Mesothelial cell of epicardium (in vitro differentiated cells): ENCODE data around the gene TEF. TPM values are rescaled to one million over a fixed set of nuclear protein-coding genes. Genes with fewer than 3 reads are reported as not detected.

Source experiments
- total RNA-seq: library from RNA; stranded (reverse); gene quantifications from 3 replicates; pipeline ENCODE4 v1.2.1, GENCODE V29; 2021

Gene TEF
- total RNA-seq, 1 donor from 2014 or later: 10.5 TPM

Other genes with a start within 250 kb of the TEF start
- 25.2 to 27.2 TPM (median 26.4 TPM) in 3 replicates for gene L3MBTL2, start 176.6 kb upstream of the TEF start, total RNA-seq
- gene CHADL, start 141.0 kb upstream of the TEF start, total RNA-seq: 3.2 to 4.6 TPM (median 3.3 TPM) in 3 replicates
- 47.6 to 51.3 TPM (median 49.3 TPM) in 3 replicates for gene RANGAP1, start 95.8 kb upstream of the TEF start, total RNA-seq
- 85.5 to 86.8 TPM (median 85.6 TPM) in 3 replicates for gene ZC3H7B, start 80.4 kb upstream of the TEF start, total RNA-seq
- 40.2 to 44.0 TPM (median 42.1 TPM) in 3 replicates for gene TOB2, start 64.9 kb downstream of the TEF start, total RNA-seq
- gene PHF5A, start 86.8 kb downstream of the TEF start, total RNA-seq: 38.0 to 47.8 TPM (median 44.2 TPM) in 3 replicates
- gene ACO2, start 87.2 kb downstream of the TEF start, total RNA-seq: 66.9 to 69.9 TPM (median 69.4 TPM) in 3 replicates
- 41.0 to 47.4 TPM (median 46.6 TPM) in 3 replicates for gene POLR3H, start 162.5 kb downstream of the TEF start, total RNA-seq
- 15.6 to 18.3 TPM (median 17.7 TPM) in 3 replicates for gene CSDC2, start 179.1 kb downstream of the TEF start, total RNA-seq
- gene PMM1, start 207.9 kb downstream of the TEF start, total RNA-seq: 24.4 to 26.2 TPM (median 25.8 TPM) in 3 replicates
- 35.4 to 37.5 TPM (median 36.7 TPM) in 3 replicates for gene DESI1, start 239.1 kb downstream of the TEF start, total RNA-seq
- gene XRCC6, start 239.4 kb downstream of the TEF start, total RNA-seq: 216 to 221 TPM (median 221 TPM) in 3 replicates